SW 1271 (cell line): ENCODE measurements around the gene EGLN3.
"Not testable (repeated sequence)": the region's sequence is repeated elsewhere in the genome, so short reads cannot be mapped to it uniquely, and the experiment has no call there.

Source experiments
- DNase-seq, 2 experiments: peaks; one replicate each; lab custom pipeline; 2025; lab: John Stamatoyannopoulos, UW

EGLN3 gene

GRCh38 chr14:33950320-33951182 is at the start of gene EGLN3:
TSS of gene EGLN3 (minus strand) at chr14:33951074. CDS start at chr14:33950752, 322 bp downstream.
- peak in 1 of 2 experiments; percentile 63 for DNase-seq

GRCh38 chr14:34000396-34000795 is 49.5 kb upstream of the EGLN3 start:
- no peak for DNase-seq

GRCh38 chr14:33999771-34000291 is 49.0 kb upstream of the EGLN3 start:
- no peak for DNase-seq

- DNase-seq = no peak
Measured at GRCh38 chr14:33997611-33998010, 46.7 kb upstream of the EGLN3 start.

- no peak for DNase-seq
Measured at GRCh38 chr14:33996462-33996861, 45.6 kb upstream of the EGLN3 start.

- no peak for DNase-seq
Measured at GRCh38 chr14:33993246-33993645, 42.4 kb upstream of the EGLN3 start.

GRCh38 chr14:33992274-33993007 is 41.6 kb upstream of the EGLN3 start:
- DNase-seq = no peak

- DNase-seq = no peak
Measured at GRCh38 chr14:33990790-33991189, 39.9 kb upstream of the EGLN3 start.

- DNase-seq = no peak
Measured at GRCh38 chr14:33987565-33988080, 36.7 kb upstream of the EGLN3 start.

GRCh38 chr14:33986804-33987203 is 35.9 kb upstream of the EGLN3 start:
- peak in 1 of 2 experiments; percentile 41 for DNase-seq

GRCh38 chr14:33985242-33985641 is 34.4 kb upstream of the EGLN3 start:
- no peak for DNase-seq

GRCh38 chr14:33979613-33980276 is 28.9 kb upstream of the EGLN3 start:
- DNase-seq = no peak

- DNase-seq = no peak
Measured at GRCh38 chr14:33978892-33979612, 28.2 kb upstream of the EGLN3 start.

GRCh38 chr14:33972583-33973081 is 21.8 kb upstream of the EGLN3 start:
- DNase-seq = no peak

GRCh38 chr14:33969846-33970245 is 19.0 kb upstream of the EGLN3 start:
- not testable (repeated sequence) for DNase-seq

- DNase-seq = no peak
Measured at GRCh38 chr14:33968722-33969121, 17.8 kb upstream of the EGLN3 start.

GRCh38 chr14:33967138-33967537 is 16.3 kb upstream of the EGLN3 start:
- no peak for DNase-seq

GRCh38 chr14:33966276-33966675 is 15.4 kb upstream of the EGLN3 start:
- DNase-seq = no peak

- no peak for DNase-seq
Measured at GRCh38 chr14:33964599-33965317, 13.9 kb upstream of the EGLN3 start.

GRCh38 chr14:33963892-33964291 is 13.0 kb upstream of the EGLN3 start:
- no peak for DNase-seq

GRCh38 chr14:33962466-33962865 is 11.6 kb upstream of the EGLN3 start:
- DNase-seq = not testable (repeated sequence)
